Measurements from ENCODE around the gene SYNE1. TPM values are rescaled to one million over a fixed set of nuclear protein-coding genes. Genes with fewer than 3 reads are reported as not detected.

Gene SYNE1
- polyA plus RNA-seq, 6 donors from 2014 or later, result 24.1 to 50.3 (median 30.9) TPM

GRCh38 chr6:152404086-152404857, 232.9 kb downstream of the SYNE1 start:
- H3K27ac Mint-ChIP-seq, result no peak overlapping the region
- H3K4me3 Mint-ChIP-seq, result no peak overlapping the region
- no peaks in the 10 kb centered on the region for H3K36me3 Mint-ChIP-seq
- no peak for ATAC-seq (ENCODE audit: low read depth in 2 of 2)
- no peak for DNase-seq
- H3K9me3 Mint-ChIP-seq, result no peaks in the 10 kb centered on the region
- H3K4me1 Mint-ChIP-seq, result no peaks in the 10 kb centered on the region
- peaks cover 0 to 8% (median 8%) of the 10 kb centered on the region in 3 donors for H3K27me3 Mint-ChIP-seq

- Mint-ChIP-seq H3K9me3 (no peaks in the 10 kb centered on the region), H3K27me3 (peaks cover 0 to 8% (median 8%) of the 10 kb centered on the region in 3 donors), H3K4me1 (no peaks in the 10 kb centered on the region), H3K4me3 (no peak overlapping the region), H3K36me3 (no peaks in the 10 kb centered on the region), H3K27ac (peak overlapping the region in 1 of 6 donors; percentile 4)
- DNase-seq, result no peak
- no peak for ATAC-seq (ENCODE audit: low read depth in 2 of 2)
Measured at GRCh38 chr6:152402791-152403190, 234.4 kb downstream of the SYNE1 start.

GRCh38 chr6:152401978-152402377, 235.2 kb downstream of the SYNE1 start:
- H3K9me3 Mint-ChIP-seq, result no peaks in the 10 kb centered on the region
- peak overlapping the region in 1 of 6 donors; percentile 10 for H3K27ac Mint-ChIP-seq
- H3K4me1 Mint-ChIP-seq, result no peaks in the 10 kb centered on the region
- DNase-seq (no peak), ATAC-seq (ENCODE audit: low read depth in 2 of 2) (no peak)
- H3K36me3 Mint-ChIP-seq, result no peaks in the 10 kb centered on the region
- peak overlapping the region in 1 of 8 donors; percentile 53 for H3K4me3 Mint-ChIP-seq
- peaks cover 0 to 8% (median 8%) of the 10 kb centered on the region in 3 donors for H3K27me3 Mint-ChIP-seq

- DNase-seq (no peak), ATAC-seq (ENCODE audit: low read depth in 2 of 2) (no peak)
- H3K9me3 Mint-ChIP-seq, result no peaks in the 10 kb centered on the region
- peaks cover under 1 to 9% (median 8%) of the 10 kb centered on the region in 3 donors for H3K27me3 Mint-ChIP-seq
- H3K36me3 Mint-ChIP-seq, result no peaks in the 10 kb centered on the region
- H3K4me3 Mint-ChIP-seq, result no peak overlapping the region
- H3K27ac Mint-ChIP-seq, result no peak overlapping the region
- H3K4me1 Mint-ChIP-seq, result no peaks in the 10 kb centered on the region
Measured at GRCh38 chr6:152399399-152399798, 237.8 kb downstream of the SYNE1 start.

- peaks cover 0 to 2% (median 0%) of the 10 kb centered on the region in 7 donors for H3K9me3 Mint-ChIP-seq
- DNase-seq, result no peak
- H3K4me1 Mint-ChIP-seq, result no peaks in the 10 kb centered on the region
- H3K27me3 Mint-ChIP-seq, result peaks cover 5 to 13% (median 8%) of the 10 kb centered on the region in 3 donors
- no peaks in the 10 kb centered on the region for H3K36me3 Mint-ChIP-seq
- no peak overlapping the region for H3K27ac Mint-ChIP-seq
- H3K4me3 Mint-ChIP-seq, result no peak overlapping the region
- no peak for ATAC-seq (ENCODE audit: low read depth in 2 of 2)
Measured at GRCh38 chr6:152398993-152399392, 238.2 kb downstream of the SYNE1 start.

- no peaks in the 10 kb centered on the region for H3K36me3 Mint-ChIP-seq
- no peaks in the 10 kb centered on the region for H3K4me1 Mint-ChIP-seq
- H3K27me3 Mint-ChIP-seq, result peaks cover 6 to 16% (median 8%) of the 10 kb centered on the region in 3 donors
- ATAC-seq (ENCODE audit: low read depth in 2 of 2), result no peak
- no peak overlapping the region for H3K27ac Mint-ChIP-seq
- H3K9me3 Mint-ChIP-seq, result peaks cover 0 to 2% (median 0%) of the 10 kb centered on the region in 7 donors
- no peak for DNase-seq
- H3K4me3 Mint-ChIP-seq, result no peak overlapping the region
Measured at GRCh38 chr6:152398316-152398715, 238.8 kb downstream of the SYNE1 start.

GRCh38 chr6:152394303-152394702, 242.9 kb downstream of the SYNE1 start:
- no peak for ATAC-seq (ENCODE audit: low read depth in 2 of 2)
- Mint-ChIP-seq H3K4me1 (no peaks in the 10 kb centered on the region), H3K36me3 (no peaks in the 10 kb centered on the region), H3K27me3 (peaks cover 0 to 15% (median 8%) of the 10 kb centered on the region in 3 donors), H3K4me3 (no peak overlapping the region), H3K9me3 (peaks cover 0 to 2% (median 0%) of the 10 kb centered on the region in 7 donors), H3K27ac (no peak overlapping the region)
- DNase-seq, result no peak

GRCh38 chr6:152391179-152391880, 245.8 kb downstream of the SYNE1 start:
- H3K36me3 Mint-ChIP-seq, result no peaks in the 10 kb centered on the region
- H3K4me3 Mint-ChIP-seq, result no peak overlapping the region
- no peak for DNase-seq
- ATAC-seq (ENCODE audit: low read depth in 2 of 2), result no peak
- no peak overlapping the region for H3K27ac Mint-ChIP-seq
- peaks cover 9 to 20% (median 18%) of the 10 kb centered on the region in 3 donors for H3K27me3 Mint-ChIP-seq
- peaks cover 0 to 2% (median 0%) of the 10 kb centered on the region in 7 donors for H3K9me3 Mint-ChIP-seq
- no peaks in the 10 kb centered on the region for H3K4me1 Mint-ChIP-seq

GRCh38 chr6:152387091-152387490, 250.1 kb downstream of the SYNE1 start:
- Mint-ChIP-seq H3K27ac (no peak overlapping the region), H3K4me1 (no peaks in the 10 kb centered on the region), H3K27me3 (peaks cover 16 to 27% (median 18%) of the 10 kb centered on the region in 3 donors), H3K9me3 (no peaks in the 10 kb centered on the region), H3K4me3 (no peak overlapping the region), H3K36me3 (no peaks in the 10 kb centered on the region)
- ATAC-seq (ENCODE audit: low read depth in 2 of 2) (no peak), DNase-seq (no peak)

- no peak overlapping the region for H3K27ac Mint-ChIP-seq
- H3K4me1 Mint-ChIP-seq, result no peaks in the 10 kb centered on the region
- H3K36me3 Mint-ChIP-seq, result no peaks in the 10 kb centered on the region
- DNase-seq (no peak), ATAC-seq (ENCODE audit: low read depth in 2 of 2) (no peak)
- H3K27me3 Mint-ChIP-seq, result peaks cover 16 to 27% (median 18%) of the 10 kb centered on the region in 3 donors
- H3K4me3 Mint-ChIP-seq, result no peak overlapping the region
- no peaks in the 10 kb centered on the region for H3K9me3 Mint-ChIP-seq
Measured at GRCh38 chr6:152386131-152386530, 251.0 kb downstream of the SYNE1 start.

GRCh38 chr6:152380993-152381898, 255.9 kb downstream of the SYNE1 start:
- Mint-ChIP-seq H3K36me3 (no peaks in the 10 kb centered on the region), H3K27me3 (peaks cover 6 to 26% (median 8%) of the 10 kb centered on the region in 3 donors), H3K4me3 (no peak overlapping the region), H3K9me3 (no peaks in the 10 kb centered on the region), H3K27ac (no peak overlapping the region), H3K4me1 (no peaks in the 10 kb centered on the region)
- ATAC-seq (ENCODE audit: low read depth in 2 of 2) (no peak), DNase-seq (no peak)

GRCh38 chr6:152380351-152380767, 256.8 kb downstream of the SYNE1 start:
- Mint-ChIP-seq H3K36me3 (no peaks in the 10 kb centered on the region), H3K4me3 (no peak overlapping the region), H3K27me3 (peaks cover 6 to 26% (median 8%) of the 10 kb centered on the region in 3 donors), H3K27ac (no peak overlapping the region), H3K9me3 (no peaks in the 10 kb centered on the region), H3K4me1 (no peaks in the 10 kb centered on the region)
- DNase-seq, result no peak
- no peak for ATAC-seq (ENCODE audit: low read depth in 2 of 2)

- no peaks in the 10 kb centered on the region for H3K4me1 Mint-ChIP-seq
- ATAC-seq (ENCODE audit: low read depth in 2 of 2) (no peak), DNase-seq (no peak)
- no peak overlapping the region for H3K27ac Mint-ChIP-seq
- no peaks in the 10 kb centered on the region for H3K9me3 Mint-ChIP-seq
- H3K36me3 Mint-ChIP-seq, result no peaks in the 10 kb centered on the region
- peaks cover 6 to 25% (median 8%) of the 10 kb centered on the region in 3 donors for H3K27me3 Mint-ChIP-seq
- H3K4me3 Mint-ChIP-seq, result no peak overlapping the region
Measured at GRCh38 chr6:152379423-152379822, 257.7 kb downstream of the SYNE1 start.

Data from naive B cell (primary cell).